ENCODE data around the gene HPX. TPM values are rescaled to one million over a fixed set of nuclear protein-coding genes. Genes with fewer than 3 reads are reported as not detected.

Gene HPX
- total and polyA plus RNA-seq, 2 of the 13 experiments (the other 11 are each of a cell fraction or from before 2014, with no cell fraction given): 9.2 to 57.4 TPM

DNA sequence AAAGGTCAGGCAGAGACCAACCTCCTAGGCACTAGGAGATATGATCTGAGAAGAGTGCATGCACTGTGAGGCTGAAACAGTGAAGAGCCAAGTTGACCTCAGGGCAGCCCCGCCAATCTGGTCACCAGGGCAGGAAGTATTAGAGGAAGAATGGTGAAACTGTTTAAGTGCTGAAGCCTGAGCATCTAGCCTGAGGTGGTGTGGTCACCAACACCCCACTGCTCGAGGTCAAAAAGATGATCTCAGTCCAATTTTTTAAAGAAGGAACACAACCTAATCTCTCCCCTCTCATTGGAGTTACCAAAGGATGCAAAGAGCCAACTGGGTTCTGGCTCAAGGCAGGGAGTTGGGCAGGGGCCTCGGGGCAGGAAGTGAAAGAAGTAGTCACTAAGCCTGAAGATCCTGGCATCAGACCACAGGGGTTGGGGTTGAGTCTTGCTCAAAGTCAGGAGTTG is 25.9 kb downstream of the HPX start:
- FAIRE-seq: no peak
- no peak overlapping the region for H3K4me3 ChIP-seq (replicated peaks in 1 of 3; ENCODE audit: insufficient read depth in 1 of 3, low read depth in 2 of 3, low read length in 3 of 3)
- no peak overlapping the region for H3K9ac ChIP-seq (ENCODE audit: insufficient read depth, low read depth, low read length)
- no peaks in the 10 kb centered on the region for H4K20me1 ChIP-seq (ENCODE audit: insufficient read depth, low read length)
- POLR2A ChIA-PET: no interaction called here
- H3K79me2 ChIP-seq (ENCODE audit: insufficient read depth, low read length): no peaks in the 10 kb centered on the region
- DNase-seq (ENCODE audit: low spot score): no peak
- CTCF ChIA-PET (ENCODE audit: low intra/inter-chr PET ratio, low total read pairs): no interaction called here
- peaks cover 10% of the 10 kb centered on the region for H3K4me1 ChIP-seq (ENCODE audit: insufficient read depth, low read length)
- H3K27ac ChIP-seq (ENCODE audit: extremely low read length, insufficient read depth, low read length): no peak overlapping the region
- WGBS (ENCODE audit: low lambda C conversion rate): 16% methylated on average over 3 of the region's 3 CpGs
- TF ChIP-seq, protein P1, sequence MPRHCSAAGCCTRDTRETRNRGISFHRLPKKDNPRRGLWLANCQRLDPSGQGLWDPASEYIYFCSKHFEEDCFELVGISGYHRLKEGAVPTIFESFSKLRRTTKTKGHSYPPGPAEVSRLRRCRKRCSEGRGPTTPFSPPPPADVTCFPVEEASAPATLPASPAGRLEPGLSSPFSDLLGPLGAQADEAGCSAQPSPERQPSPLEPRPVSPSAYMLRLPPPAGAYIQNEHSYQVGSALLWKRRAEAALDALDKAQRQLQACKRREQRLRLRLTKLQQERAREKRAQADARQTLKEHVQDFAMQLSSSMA (CRISPR knock-in tag; IDR thresholded peaks at IDR 0.05): no peak
- TF ChIP-seq ZNF234 (CRISPR knock-in tag; conservative IDR thresholded peaks at IDR 0.05) (no peak), ZFP36L2 (CRISPR knock-in tag; IDR thresholded peaks at IDR 0.05) (no peak), RNF2 (conservative IDR thresholded peaks at IDR 0.05; ENCODE audit: low read depth) (no peak), ZMYM4 (CRISPR knock-in tag; IDR thresholded peaks at IDR 0.05) (no peak), SMYD3 (CRISPR knock-in tag; IDR thresholded peaks at IDR 0.05) (no peak), GATAD2A (CRISPR knock-in tag; IDR thresholded peaks at IDR 0.05) (no peak), ZNF382 (CRISPR knock-in tag; IDR thresholded peaks at IDR 0.05; ENCODE audit: borderline replicate concordance) (no peak), ATF1 (CRISPR knock-in tag; IDR thresholded peaks at IDR 0.05) (no peak), ZNF260 (CRISPR knock-in tag; IDR thresholded peaks at IDR 0.05; ENCODE audit: borderline replicate concordance, low read depth) (no peak)
- TF ChIP-seq, protein P2, sequence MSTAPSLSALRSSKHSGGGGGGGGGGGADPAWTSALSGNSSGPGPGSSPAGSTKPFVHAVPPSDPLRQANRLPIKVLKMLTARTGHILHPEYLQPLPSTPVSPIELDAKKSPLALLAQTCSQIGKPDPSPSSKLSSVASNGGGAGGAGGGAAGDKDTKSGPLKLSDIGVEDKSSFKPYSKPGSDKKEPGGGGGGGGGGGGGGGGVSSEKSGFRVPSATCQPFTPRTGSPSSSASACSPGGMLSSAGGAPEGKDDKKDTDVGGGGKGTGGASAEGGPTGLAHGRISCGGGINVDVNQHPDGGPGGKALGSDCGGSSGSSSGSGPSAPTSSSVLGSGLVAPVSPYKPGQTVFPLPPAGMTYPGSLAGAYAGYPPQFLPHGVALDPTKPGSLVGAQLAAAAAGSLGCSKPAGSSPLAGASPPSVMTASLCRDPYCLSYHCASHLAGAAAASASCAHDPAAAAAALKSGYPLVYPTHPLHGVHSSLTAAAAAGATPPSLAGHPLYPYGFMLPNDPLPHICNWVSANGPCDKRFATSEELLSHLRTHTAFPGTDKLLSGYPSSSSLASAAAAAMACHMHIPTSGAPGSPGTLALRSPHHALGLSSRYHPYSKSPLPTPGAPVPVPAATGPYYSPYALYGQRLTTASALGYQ (CRISPR knock-in tag; IDR thresholded peaks at IDR 0.05): no peak
- TF ChIP-seq, protein P3, sequence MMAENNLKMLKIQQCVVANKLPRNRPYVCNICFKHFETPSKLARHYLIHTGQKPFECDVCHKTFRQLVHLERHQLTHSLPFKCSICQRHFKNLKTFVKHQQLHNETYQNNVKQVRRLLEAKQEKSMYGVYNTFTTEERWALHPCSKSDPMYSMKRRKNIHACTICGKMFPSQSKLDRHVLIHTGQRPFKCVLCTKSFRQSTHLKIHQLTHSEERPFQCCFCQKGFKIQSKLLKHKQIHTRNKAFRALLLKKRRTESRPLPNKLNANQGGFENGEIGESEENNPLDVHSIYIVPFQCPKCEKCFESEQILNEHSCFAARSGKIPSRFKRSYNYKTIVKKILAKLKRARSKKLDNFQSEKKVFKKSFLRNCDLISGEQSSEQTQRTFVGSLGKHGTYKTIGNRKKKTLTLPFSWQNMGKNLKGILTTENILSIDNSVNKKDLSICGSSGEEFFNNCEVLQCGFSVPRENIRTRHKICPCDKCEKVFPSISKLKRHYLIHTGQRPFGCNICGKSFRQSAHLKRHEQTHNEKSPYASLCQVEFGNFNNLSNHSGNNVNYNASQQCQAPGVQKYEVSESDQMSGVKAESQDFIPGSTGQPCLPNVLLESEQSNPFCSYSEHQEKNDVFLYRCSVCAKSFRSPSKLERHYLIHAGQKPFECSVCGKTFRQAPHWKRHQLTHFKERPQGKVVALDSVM (CRISPR knock-in tag; IDR thresholded peaks at IDR 0.05): no peak
- no peak overlapping the region for H3K4me2 ChIP-seq (ENCODE audit: low read depth, low read length)
- H2AFZ ChIP-seq (ENCODE audit: low read length): no peak overlapping the region
- H3K27me3 ChIP-seq (ENCODE audit: control insufficient read depth in 1 of 2, insufficient read depth in 2 of 2, low read length in 2 of 2): peaks cover 0 to 27% of the 10 kb centered on the region in 2 experiments; a peak in 4 of 5 replicates
- intact Hi-C loops (cut with micrococcal nuclease; ENCODE audit: unreplicated experiment): no loop called here
- ATAC-seq: no peak
- no peaks in the 10 kb centered on the region for H3K9me3 ChIP-seq (ENCODE audit: low read length)
- in situ Hi-C loops (cut with HindIII; ENCODE audit: extremely low pct_ligation_motif_present, low pct_unique_long_range_greater_than_20kb): no loop called here
- BruUV-seq (replicated peaks): no TSS peak
- H3K36me3 ChIP-seq (replicated peaks in 1 of 2; ENCODE audit: control insufficient read depth in 1 of 2, insufficient read depth in 2 of 2, low read length in 2 of 2): no peaks in the 10 kb centered on the region

Data from HepG2 (cell line).